ENCODE results near the gene MPPED1.

The MPPED1 gene

GRCh38 chr22:43446916-43447315 lies 35.1 kb downstream of the MPPED1 start:
- no peak for DNase-seq (ENCODE audit: low read depth in 2 of 2)

- DNase-seq (ENCODE audit: low read depth in 2 of 2), result no peak
These were observed 35.6 kb downstream of the MPPED1 start for GRCh38 chr22:43447380-43447779.

- DNase-seq (ENCODE audit: low read depth in 2 of 2), result no peak
These were observed 36.2 kb downstream of the MPPED1 start for GRCh38 chr22:43448048-43448447.

- DNase-seq (ENCODE audit: low read depth in 2 of 2), result no peak
These were observed 37.5 kb downstream of the MPPED1 start for GRCh38 chr22:43449205-43449830.

GRCh38 chr22:43449831-43450225 lies 38.0 kb downstream of the MPPED1 start:
- no peak for DNase-seq (ENCODE audit: low read depth in 2 of 2)

- no peak for DNase-seq (ENCODE audit: low read depth in 2 of 2)
These were observed 39.7 kb downstream of the MPPED1 start for GRCh38 chr22:43451371-43452050.

- DNase-seq (ENCODE audit: low read depth in 2 of 2), result no peak
These were observed 44.0 kb downstream of the MPPED1 start for GRCh38 chr22:43455846-43456245.

- DNase-seq (ENCODE audit: low read depth in 2 of 2), result no peak
These were observed 45.2 kb downstream of the MPPED1 start for GRCh38 chr22:43457002-43457401.

GRCh38 chr22:43462701-43463100 lies 50.9 kb downstream of the MPPED1 start:
- DNase-seq (ENCODE audit: low read depth in 2 of 2), result no peak

- DNase-seq (ENCODE audit: low read depth in 2 of 2), result no peak
These were observed 53.0 kb downstream of the MPPED1 start for GRCh38 chr22:43464809-43465208.

- no peak for DNase-seq (ENCODE audit: low read depth in 2 of 2)
These were observed 53.6 kb downstream of the MPPED1 start for GRCh38 chr22:43465291-43466015.

GRCh38 chr22:43466710-43467109 lies 54.9 kb downstream of the MPPED1 start:
- no peak for DNase-seq (ENCODE audit: low read depth in 2 of 2)

GRCh38 chr22:43467216-43467940 lies 55.6 kb downstream of the MPPED1 start:
- DNase-seq (ENCODE audit: low read depth in 2 of 2), result no peak

- DNase-seq (ENCODE audit: low read depth in 2 of 2), result no peak
These were observed 58.4 kb downstream of the MPPED1 start for GRCh38 chr22:43470253-43470652.

- no peak for DNase-seq (ENCODE audit: low read depth in 2 of 2)
These were observed 59.2 kb downstream of the MPPED1 start for GRCh38 chr22:43470941-43471585.

- no peak for DNase-seq (ENCODE audit: low read depth in 2 of 2)
These were observed 59.9 kb downstream of the MPPED1 start for GRCh38 chr22:43471606-43472135.

GRCh38 chr22:43473031-43473430 lies 61.2 kb downstream of the MPPED1 start:
- DNase-seq (ENCODE audit: low read depth in 2 of 2), result no peak

GRCh38 chr22:43473441-43473840 lies 61.6 kb downstream of the MPPED1 start:
- DNase-seq (ENCODE audit: low read depth in 2 of 2), result no peak

GRCh38 chr22:43474161-43475101 lies 62.6 kb downstream of the MPPED1 start:
- no peak for DNase-seq (ENCODE audit: low read depth in 2 of 2)

- no peak for DNase-seq (ENCODE audit: low read depth in 2 of 2)
These were observed 63.8 kb downstream of the MPPED1 start for GRCh38 chr22:43475549-43476076.

Data from fibroblast of skin of left biceps (primary cell).